Hepatocyte (in vitro differentiated cells): Measurements from ENCODE around the gene PRR19. TPM values are rescaled to one million over a fixed set of nuclear protein-coding genes. Genes with fewer than 3 reads are reported as not detected.

Experiments used
- DNase-seq: peaks from one replicate; pipeline ENCODE4 v3.0.0-alpha.2; 2016; ENCODE audit warnings: low spot score
- H2AFZ ChIP-seq: fragments of 200-600 bp; sonication (generic); 2 replicates; pipeline ENCODE4 v1.6.0; 2016; ENCODE audit warnings: antibody characterized with exemption, mild to moderate bottlenecking
- H3K27ac ChIP-seq: fragments of 200-600 bp; sonication (generic); 2 replicates; pipeline ENCODE4 v1.5.1; 2016; ENCODE audit warnings: mild to moderate bottlenecking
- H3K27me3 ChIP-seq: fragments of 200-600 bp; sonication (generic); 2 replicates; pipeline ENCODE4 v1.6.1; 2016
- H3K36me3 ChIP-seq: fragments of 200-600 bp; sonication (generic); replicated peaks from 2 replicates; pipeline ENCODE4 v1.5.1; 2016; ENCODE audit warnings: low read depth; ENCODE audit not compliant: insufficient read depth
- H3K4me1 ChIP-seq: fragments of 200-600 bp; sonication (generic); 2 replicates; pipeline ENCODE4 v1.5.1; 2016; ENCODE audit warnings: mild to moderate bottlenecking, moderate library complexity; ENCODE audit not compliant: insufficient read depth
- H3K4me2 ChIP-seq: fragments of 200-600 bp; sonication (generic); 2 replicates; pipeline ENCODE4 v1.6.0; 2016
- H3K4me3 ChIP-seq: fragments of 200-600 bp; sonication (generic); 2 replicates; pipeline ENCODE4 v1.5.1; 2016; ENCODE audit warnings: mild to moderate bottlenecking
- H3K79me2 ChIP-seq: fragments of 200-600 bp; sonication (generic); 2 replicates; pipeline ENCODE4 v1.6.0; 2017; ENCODE audit warnings: mild to moderate bottlenecking
- H3K9me2 ChIP-seq: fragments of 200-600 bp; sonication (generic); replicated peaks from 2 replicates; pipeline ENCODE4 v1.6.0; 2017; ENCODE audit warnings: mild to moderate bottlenecking; ENCODE audit not compliant: insufficient read depth
- H3K9me3 ChIP-seq: fragments of 200-600 bp; sonication (generic); 2 replicates; pipeline ENCODE4 v1.5.1; 2016; ENCODE audit warnings: low read depth, mild to moderate bottlenecking
- H4K20me1 ChIP-seq: fragments of 200-600 bp; sonication (generic); 2 replicates; pipeline ENCODE4 v1.6.0; 2016; ENCODE audit warnings: mild to moderate bottlenecking; ENCODE audit not compliant: insufficient read depth, poor library complexity, severe bottlenecking
- EZH2 ChIP-seq: fragments of 200-600 bp; sonication (generic); IDR thresholded peaks from 2 replicates; pipeline ENCODE4 v1.6.1; 2016; ENCODE audit warnings: antibody characterized with exemption, mild to moderate bottlenecking, borderline replicate concordance
- EZH2phosphoT487 ChIP-seq: fragments of 200-600 bp; sonication (generic); IDR thresholded peaks from one replicate; pipeline ENCODE4 v1.6.1; 2018; ENCODE audit warnings: antibody characterized with exemption, mild to moderate bottlenecking, low read depth, moderate library complexity; ENCODE audit not compliant: unreplicated experiment, severe bottlenecking
- WGBS: methylation state at CpG from one replicate; pipeline ENCODE4 v1.1.6; 2016; ENCODE audit warnings: low lambda C conversion rate; ENCODE audit errors: missing lambda C conversion rate; 5-methylcytosine and 5-hydroxymethylcytosine counted together
- polyA plus RNA-seq: library from polyadenylated mRNA; unstranded; fragments of >200 nt; fragmentation: Nextera tagmentation; extraction: Ambion mirVana; gene quantifications from 2 replicates; pipeline ENCODE4 v1.2.1, GENCODE V29; 2016
- total RNA-seq: library from RNA; depleted of rRNA; stranded (reverse); fragments of >200 nt; gene quantifications from 2 replicates; pipeline ENCODE4 v1.2.3, GENCODE V29; 2014
- TF ChIP-seq, protein P1 (sequence below): fragments of 200-600 bp; sonication (generic); IDR thresholded peaks from 2 replicates; pipeline ENCODE4 v1.5.1; 2016; ENCODE audit warnings: antibody characterized with exemption, mild to moderate bottlenecking; ENCODE audit not compliant: poor library complexity

Gene PRR19
- total and polyA plus RNA-seq, 2 experiments from 2014 or later: 2.2 to 3.0 TPM

GRCh38 chr19:42254089-42254849, 47.7 kb upstream of the PRR19 start:
- no peaks in the 10 kb centered on the region for H3K27me3 ChIP-seq
- H3K27ac ChIP-seq: peak overlapping the region; percentile 100
- H3K79me2 ChIP-seq: peaks cover 61% of the 10 kb centered on the region
- peaks cover 24% of the 10 kb centered on the region for H3K4me1 ChIP-seq
- TF ChIP-seq EZH2phosphoT487 (no peak), EZH2 (no peak)
- TF ChIP-seq, protein P1, sequence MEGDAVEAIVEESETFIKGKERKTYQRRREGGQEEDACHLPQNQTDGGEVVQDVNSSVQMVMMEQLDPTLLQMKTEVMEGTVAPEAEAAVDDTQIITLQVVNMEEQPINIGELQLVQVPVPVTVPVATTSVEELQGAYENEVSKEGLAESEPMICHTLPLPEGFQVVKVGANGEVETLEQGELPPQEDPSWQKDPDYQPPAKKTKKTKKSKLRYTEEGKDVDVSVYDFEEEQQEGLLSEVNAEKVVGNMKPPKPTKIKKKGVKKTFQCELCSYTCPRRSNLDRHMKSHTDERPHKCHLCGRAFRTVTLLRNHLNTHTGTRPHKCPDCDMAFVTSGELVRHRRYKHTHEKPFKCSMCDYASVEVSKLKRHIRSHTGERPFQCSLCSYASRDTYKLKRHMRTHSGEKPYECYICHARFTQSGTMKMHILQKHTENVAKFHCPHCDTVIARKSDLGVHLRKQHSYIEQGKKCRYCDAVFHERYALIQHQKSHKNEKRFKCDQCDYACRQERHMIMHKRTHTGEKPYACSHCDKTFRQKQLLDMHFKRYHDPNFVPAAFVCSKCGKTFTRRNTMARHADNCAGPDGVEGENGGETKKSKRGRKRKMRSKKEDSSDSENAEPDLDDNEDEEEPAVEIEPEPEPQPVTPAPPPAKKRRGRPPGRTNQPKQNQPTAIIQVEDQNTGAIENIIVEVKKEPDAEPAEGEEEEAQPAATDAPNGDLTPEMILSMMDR: no peak
- H2AFZ ChIP-seq: peak overlapping the region; percentile 63
- no peaks in the 10 kb centered on the region for H3K9me3 ChIP-seq
- H3K36me3 ChIP-seq: no peaks in the 10 kb centered on the region
- WGBS: under 1% methylated on average over 27 of the region's 70 CpGs
- H3K9me2 ChIP-seq: no peaks in the 10 kb centered on the region
- H3K4me3 ChIP-seq: peak overlapping the region; percentile 99
- DNase-seq: peak; percentile 87
- H3K4me2 ChIP-seq: peak overlapping the region; percentile 99
- H4K20me1 ChIP-seq: peaks cover 42% of the 10 kb centered on the region

DNA sequence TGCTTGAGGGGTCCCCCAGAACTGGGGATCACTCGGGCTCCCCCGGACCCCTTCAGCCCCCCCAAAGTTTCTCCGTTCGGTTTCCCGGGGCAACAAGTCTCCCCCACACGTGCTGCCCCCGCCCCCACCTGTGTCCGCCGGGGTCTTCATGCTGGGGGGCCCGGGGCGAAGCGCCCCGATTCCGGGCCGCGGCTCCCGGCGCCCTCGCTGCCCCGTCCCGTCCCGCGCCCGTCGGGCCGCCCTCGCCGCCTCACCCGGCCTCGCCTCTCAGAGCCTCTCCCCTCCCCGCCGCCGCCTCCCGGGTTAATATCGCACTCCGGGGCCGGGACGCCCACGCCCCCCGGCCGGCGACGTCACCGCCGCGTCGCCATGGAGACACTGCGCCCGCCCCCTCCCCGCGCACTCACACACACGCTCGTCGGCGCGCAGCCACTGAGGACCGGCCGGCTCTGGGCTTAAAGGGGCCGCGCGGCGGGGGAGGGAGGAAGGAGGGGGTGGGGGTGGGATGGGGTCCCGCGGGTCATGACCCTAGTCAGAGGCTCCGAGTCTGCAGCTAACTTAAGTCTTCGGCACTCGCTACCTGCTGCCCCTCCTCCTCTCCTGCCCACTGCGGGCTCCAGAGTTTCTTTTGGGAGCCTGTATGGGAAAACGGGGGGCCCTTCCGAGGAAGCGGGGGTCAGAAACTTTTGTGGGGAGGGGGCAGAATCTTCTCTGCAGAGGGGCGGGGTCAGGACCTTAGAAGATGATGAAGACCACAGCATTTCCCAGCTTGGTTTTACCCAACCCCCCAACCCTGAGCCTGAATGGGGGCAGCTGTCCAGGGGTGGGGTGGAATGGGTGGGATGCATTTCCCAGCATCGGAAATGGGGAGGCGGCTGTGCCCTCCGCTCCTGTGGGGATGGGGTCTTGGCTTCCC, 46.8 kb upstream of the PRR19 start, which contains the start of gene ERF:
Gene ERF (minus strand): TSS at position 279 of the 916 bp plus-strand sequence. CDS start 129 bp downstream, at position 150.
- H3K4me3 ChIP-seq: peak within 1 kb of the TSS; percentile 99
- H3K4me1 ChIP-seq: peaks cover 24% of the 10 kb centered on the region
- peak within 1 kb of the TSS; percentile 77 for H2AFZ ChIP-seq

More for the DNA sequence above, 46.8 kb upstream of the PRR19 start, which contains the start of gene ERF:
- peak; percentile 97 for DNase-seq
- no peaks in the 10 kb centered on the region for H3K36me3 ChIP-seq
- peak within 1 kb of the TSS; percentile 99 for H3K4me2 ChIP-seq
- H3K79me2 ChIP-seq: peaks cover 52% of the 10 kb centered on the region
- 2% methylated on average over 25 of the region's 75 CpGs for WGBS
- H3K27ac ChIP-seq: peak within 1 kb of the TSS; percentile 100
- H3K27me3 ChIP-seq: no peaks in the 10 kb centered on the region
- H3K9me2 ChIP-seq: no peaks in the 10 kb centered on the region
- no peak for TF ChIP-seq EZH2
- no peak for TF ChIP-seq EZH2phosphoT487
- TF ChIP-seq, protein P1: no peak
- H3K9me3 ChIP-seq: no peaks in the 10 kb centered on the region
- peaks cover 34% of the 10 kb centered on the region for H4K20me1 ChIP-seq
